Measurements from ENCODE around the gene BRIP1.

GRCh38 chr17:61869138-61869537 lies 5.8 kb upstream of the BRIP1 start:
- TF ChIP-seq CEBPZ (IDR thresholded peaks at IDR 0.05; ENCODE audit: borderline replicate concordance, low read depth, low read length) = no peak
- no peak for TF ChIP-seq FOXA1 (IDR thresholded peaks at IDR 0.05; ENCODE audit: borderline replicate concordance)
- no peak for TF ChIP-seq GABPA (tag; conservative IDR thresholded peaks at IDR 0.05; ENCODE audit: low read depth)
- no peak for TF ChIP-seq SRF (CRISPR knock-in tag; IDR thresholded peaks at IDR 0.05)
- TF ChIP-seq FOXK2 (conservative IDR thresholded peaks at IDR 0.05 in 1 of 2, IDR thresholded peaks at IDR 0.05 in 1 of 2; ENCODE audit: low read depth in 2 of 2) = no peak
- no peak for TF ChIP-seq POLR2A (conservative IDR thresholded peaks at IDR 0.05)
- TF ChIP-seq POU5F1 (IDR thresholded peaks at IDR 0.05; ENCODE audit: borderline replicate concordance, low read depth, low read length, partially characterized antibody) = no peak
- TF ChIP-seq FOXM1 (IDR thresholded peaks at IDR 0.05; ENCODE audit: low read depth) = no peak
- TF ChIP-seq FOXM1 (CRISPR knock-in tag; IDR thresholded peaks at IDR 0.05; ENCODE audit: low read depth) = no peak
- TF ChIP-seq NRF1 (conservative IDR thresholded peaks at IDR 0.05 in 1 of 2, IDR thresholded peaks at IDR 0.05 in 1 of 2) = no peak
- TF ChIP-seq SMARCB1 (IDR thresholded peaks at IDR 0.05; ENCODE audit: insufficient read length, low read depth) = no peak
- TF ChIP-seq NKRF (IDR thresholded peaks at IDR 0.05; ENCODE audit: borderline replicate concordance) = no peak
- TF ChIP-seq SMC3 (conservative IDR thresholded peaks at IDR 0.05; ENCODE audit: insufficient read depth, low read depth, low read length) = no peak
